Calu3 (cell line): ENCODE results near the gene TSSK1B. TPM values are rescaled to one million over a fixed set of nuclear protein-coding genes. Genes with fewer than 3 reads are reported as not detected.

ENCODE experiments used
- BruUV-seq: library from RNA; stranded (reverse); fragments of 400-500 nt; replicated peaks from 2 replicates; lab custom pipeline; 2021; lab: Mats Ljungman, UMichigan
- CTCF ChIA-PET: fragments of 300-600 bp; sonication (Branson Sonifier 250); formaldehyde crosslinking; loops from one replicate; lab custom pipeline; 2022; ENCODE audit warnings: antibody characterized with exemption; lab: Charles Lee
- DNase-seq: peaks from one replicate; pipeline ENCODE4 v3.0.0; 2022
- H3K27ac Mint-ChIP-seq: one replicate; pipeline ENCODE4 v1.8.0; 2022; ENCODE audit warnings: mixed read lengths; ENCODE audit not compliant: unreplicated experiment
- H3K27me3 Mint-ChIP-seq: one replicate; pipeline ENCODE4 v1.8.0; 2022; ENCODE audit warnings: mixed read lengths; ENCODE audit not compliant: unreplicated experiment
- H3K36me3 Mint-ChIP-seq: one replicate; pipeline ENCODE4 v1.8.0; 2022; ENCODE audit warnings: mild to moderate bottlenecking, moderate library complexity, mixed read lengths; ENCODE audit not compliant: insufficient read depth, unreplicated experiment
- H3K4me1 Mint-ChIP-seq: one replicate; pipeline ENCODE4 v1.8.0; 2022; ENCODE audit warnings: mild to moderate bottlenecking, low read depth, mixed read lengths; ENCODE audit not compliant: unreplicated experiment
- H3K4me3 Mint-ChIP-seq: one replicate; pipeline ENCODE4 v1.8.0; 2022; ENCODE audit warnings: mild to moderate bottlenecking, low read depth, moderate library complexity, mixed read lengths; ENCODE audit not compliant: unreplicated experiment
- H3K9me3 Mint-ChIP-seq: one replicate; pipeline ENCODE4 v1.8.0; 2022; ENCODE audit warnings: low read depth, mixed read lengths; ENCODE audit not compliant: unreplicated experiment
- intact Hi-C: fragments of 100-400 bp; cut with micrococcal nuclease; formaldehyde crosslinking; loops from one replicate; pipeline ENCODE4 v1.10.0; 2022; ENCODE audit not compliant: unreplicated experiment
- total RNA-seq: library from RNA; stranded (reverse); gene quantifications from 2 replicates; pipeline ENCODE4 v1.2.3, GENCODE V29; 2022
- TF ChIP-seq, protein P1 (sequence below): fragments of 200-600 bp; IDR thresholded peaks from one replicate; pipeline ENCODE4 v1.8.0; 2022; ENCODE audit warnings: antibody characterized with exemption; ENCODE audit not compliant: unreplicated experiment

The TSSK1B gene
- total RNA-seq, 1 experiment from 2014 or later = not detected

DNA sequence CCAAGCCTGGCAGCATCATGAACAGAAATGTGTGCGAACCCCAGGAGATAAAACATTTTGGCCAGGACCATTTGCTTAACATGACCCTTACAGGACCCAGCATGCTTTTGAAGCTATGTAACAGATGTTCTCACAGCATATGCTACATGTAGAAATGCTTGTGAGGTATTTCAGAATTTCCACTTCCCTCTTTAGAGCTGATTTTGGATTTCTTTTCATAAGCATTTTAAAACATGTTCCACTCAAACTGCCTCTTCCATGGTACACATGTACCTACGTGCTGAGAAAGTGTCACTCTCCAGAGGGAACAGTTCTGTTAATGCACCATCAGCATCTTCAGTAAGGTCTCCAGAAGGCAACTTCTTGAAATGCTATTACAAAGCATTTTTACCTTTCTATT lies 15.7 kb upstream of the TSSK1B start:
- Mint-ChIP-seq H3K4me3 (no peak overlapping the region), H3K27ac (no peak overlapping the region), H3K27me3 (no peaks in the 10 kb centered on the region), H3K9me3 (no peaks in the 10 kb centered on the region), H3K4me1 (no peaks in the 10 kb centered on the region), H3K36me3 (no peaks in the 10 kb centered on the region)
- CTCF ChIA-PET = no interaction called here
- no TSS peak for BruUV-seq
- DNase-seq = no peak
- TF ChIP-seq, protein P1, sequence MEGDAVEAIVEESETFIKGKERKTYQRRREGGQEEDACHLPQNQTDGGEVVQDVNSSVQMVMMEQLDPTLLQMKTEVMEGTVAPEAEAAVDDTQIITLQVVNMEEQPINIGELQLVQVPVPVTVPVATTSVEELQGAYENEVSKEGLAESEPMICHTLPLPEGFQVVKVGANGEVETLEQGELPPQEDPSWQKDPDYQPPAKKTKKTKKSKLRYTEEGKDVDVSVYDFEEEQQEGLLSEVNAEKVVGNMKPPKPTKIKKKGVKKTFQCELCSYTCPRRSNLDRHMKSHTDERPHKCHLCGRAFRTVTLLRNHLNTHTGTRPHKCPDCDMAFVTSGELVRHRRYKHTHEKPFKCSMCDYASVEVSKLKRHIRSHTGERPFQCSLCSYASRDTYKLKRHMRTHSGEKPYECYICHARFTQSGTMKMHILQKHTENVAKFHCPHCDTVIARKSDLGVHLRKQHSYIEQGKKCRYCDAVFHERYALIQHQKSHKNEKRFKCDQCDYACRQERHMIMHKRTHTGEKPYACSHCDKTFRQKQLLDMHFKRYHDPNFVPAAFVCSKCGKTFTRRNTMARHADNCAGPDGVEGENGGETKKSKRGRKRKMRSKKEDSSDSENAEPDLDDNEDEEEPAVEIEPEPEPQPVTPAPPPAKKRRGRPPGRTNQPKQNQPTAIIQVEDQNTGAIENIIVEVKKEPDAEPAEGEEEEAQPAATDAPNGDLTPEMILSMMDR = no peak
- intact Hi-C loops = no loop called here

DNA sequence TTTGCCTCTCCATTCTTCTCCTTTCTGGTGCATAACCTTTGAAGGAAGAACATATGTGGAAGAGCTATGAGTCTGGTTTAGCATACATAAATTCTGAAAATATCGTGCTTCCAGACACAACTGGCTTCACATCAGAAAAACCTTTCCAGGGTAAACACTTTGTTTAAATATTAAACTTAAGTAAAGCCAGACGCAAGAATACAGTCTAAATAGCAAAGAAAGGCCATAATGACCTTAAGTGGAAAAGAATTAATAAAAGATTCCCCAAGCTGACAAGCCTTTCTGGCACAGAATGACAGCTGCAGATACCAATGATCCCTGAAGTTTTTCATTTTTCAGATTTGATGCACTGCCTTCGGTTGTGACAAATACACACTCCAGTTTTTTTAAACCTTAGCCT lies 13.5 kb upstream of the TSSK1B start:
- H3K9me3 Mint-ChIP-seq = no peaks in the 10 kb centered on the region
- H3K27ac Mint-ChIP-seq = no peak overlapping the region
- TF ChIP-seq, protein P1 = no peak
- no TSS peak for BruUV-seq
- no peak for DNase-seq
- intact Hi-C loops = no loop called here
- no peaks in the 10 kb centered on the region for H3K36me3 Mint-ChIP-seq
- CTCF ChIA-PET = interaction anchor here (0.7 to 1.1 kb wide), 2 partner anchors 63 to 111 kb away, joined by 3 to 7 read pairs; no protein-coding TSS in a partner anchor
- no peak overlapping the region for H3K4me3 Mint-ChIP-seq
- H3K27me3 Mint-ChIP-seq = no peaks in the 10 kb centered on the region
- no peaks in the 10 kb centered on the region for H3K4me1 Mint-ChIP-seq

- H3K4me1 Mint-ChIP-seq = no peaks in the 10 kb centered on the region
- peak; percentile 45 for DNase-seq
- CTCF ChIA-PET = interaction anchor here (0.7 to 1.1 kb wide), 2 partner anchors 63 to 111 kb away, joined by 3 to 7 read pairs; no protein-coding TSS in a partner anchor
- H3K27ac Mint-ChIP-seq = no peak overlapping the region
- H3K27me3 Mint-ChIP-seq = no peaks in the 10 kb centered on the region
- no peaks in the 10 kb centered on the region for H3K36me3 Mint-ChIP-seq
- H3K4me3 Mint-ChIP-seq = no peak overlapping the region
- TF ChIP-seq, protein P1 = peak; percentile 39
- intact Hi-C loops = loop anchor here (1.0 kb wide), 1 partner anchor 64 kb away; no protein-coding TSS in a partner anchor
- BruUV-seq = no TSS peak
- no peaks in the 10 kb centered on the region for H3K9me3 Mint-ChIP-seq
Measured at GRCh38 chr5:113447498-113448050, 12.8 kb upstream of the TSSK1B start.

DNA sequence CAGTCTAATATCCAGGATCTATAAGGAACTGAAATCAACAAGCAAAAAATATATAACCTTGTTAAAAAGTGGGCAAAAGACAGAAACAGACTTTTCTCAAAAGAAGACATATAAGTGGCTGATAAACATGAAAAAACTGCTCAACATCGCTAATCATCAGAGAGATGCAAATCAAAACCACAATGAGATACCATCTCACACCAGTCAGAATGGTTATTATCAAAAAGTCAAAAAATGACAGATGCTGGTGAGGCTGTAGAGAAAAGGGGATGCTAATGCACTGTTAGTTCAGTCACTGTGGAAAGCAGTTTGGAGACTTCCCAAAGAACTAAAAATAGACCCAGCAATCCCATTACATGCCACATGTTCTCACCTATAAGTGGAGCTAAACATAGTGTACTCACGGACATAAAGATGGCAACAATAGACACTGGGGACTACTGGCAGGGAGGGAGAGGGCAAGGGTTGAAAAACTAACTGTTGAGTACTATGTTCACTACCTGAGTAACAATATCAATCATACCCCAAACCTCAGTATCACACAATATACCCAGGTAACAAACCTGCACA lies 11.7 kb upstream of the TSSK1B start:
- BruUV-seq = no TSS peak
- Mint-ChIP-seq H3K27me3 (no peaks in the 10 kb centered on the region), H3K9me3 (no peaks in the 10 kb centered on the region), H3K4me1 (no peaks in the 10 kb centered on the region), H3K27ac (no peak overlapping the region), H3K36me3 (no peaks in the 10 kb centered on the region), H3K4me3 (no peak overlapping the region)
- CTCF ChIA-PET = no interaction called here
- no peak for DNase-seq
- TF ChIP-seq, protein P1 = no peak
- intact Hi-C loops = no loop called here
